Astrocyte (in vitro differentiated cells and primary cell): ENCODE measurements around the gene URM1. TPM values are rescaled to one million over a fixed set of nuclear protein-coding genes. Genes with fewer than 3 reads are reported as not detected.

Experiments
- DNase-seq: peaks from one replicate; pipeline ENCODE4 v3.0.0-alpha.2; 2010; ENCODE audit warnings: low read depth
- FAIRE-seq: peaks from 2 replicates; lab custom pipeline; 2011; peaks lifted over from hg19 to GRCh38; lab: Jason Lieb, UNC
- H2AFZ ChIP-seq: 2 replicates; pipeline ENCODE4 v1.6.0; 2012; ENCODE audit warnings: low read depth, low read length, inconsistent platforms
- H3K27ac ChIP-seq: 2 replicates; pipeline ENCODE4 v1.5.1; 2011; ENCODE audit warnings: low read depth, low read length, inconsistent platforms
- H3K27me3 ChIP-seq: 2 replicates; pipeline ENCODE4 v1.6.0; 2011; ENCODE audit warnings: low read length, inconsistent platforms; ENCODE audit not compliant: insufficient read depth
- H3K36me3 ChIP-seq: 2 replicates; pipeline ENCODE4 v1.5.1; 2011; ENCODE audit warnings: low read length, inconsistent platforms; ENCODE audit not compliant: insufficient read depth
- H3K4me1 ChIP-seq: 2 replicates; pipeline ENCODE4 v1.5.1; 2011; ENCODE audit warnings: low read length, inconsistent platforms; ENCODE audit not compliant: insufficient read depth
- H3K4me2 ChIP-seq: 2 replicates; pipeline ENCODE4 v1.6.0; 2012; ENCODE audit warnings: low read length, inconsistent platforms
- H3K4me3 ChIP-seq: 2 replicates; pipeline ENCODE4 v1.5.1; 2011; ENCODE audit warnings: low read depth, mild to moderate bottlenecking, low read length, inconsistent platforms; ENCODE audit not compliant: insufficient read depth
- H3K79me2 ChIP-seq: 2 replicates; pipeline ENCODE4 v1.6.0; 2012; ENCODE audit warnings: mild to moderate bottlenecking, low read length, inconsistent platforms; ENCODE audit not compliant: insufficient read depth
- H3K9ac ChIP-seq: 2 replicates; pipeline ENCODE4 v1.6.0; 2012; ENCODE audit warnings: mild to moderate bottlenecking, low read length, inconsistent platforms
- H3K9me3 ChIP-seq: 2 replicates; pipeline ENCODE4 v1.5.1; 2012; ENCODE audit warnings: low read depth, mild to moderate bottlenecking, low read length, inconsistent platforms; ENCODE audit not compliant: insufficient read depth
- H4K20me1 ChIP-seq: 2 replicates; pipeline ENCODE4 v1.6.0; 2012; ENCODE audit warnings: low read length, inconsistent platforms; ENCODE audit not compliant: insufficient read depth
- H3K27ac Mint-ChIP-seq: one replicate; pipeline ENCODE4 v1.8.0; 2021; ENCODE audit warnings: mild to moderate bottlenecking, mixed read lengths; ENCODE audit not compliant: unreplicated experiment
- H3K27me3 Mint-ChIP-seq: one replicate; pipeline ENCODE4 v1.8.0; 2021; ENCODE audit warnings: low read depth, mixed read lengths; ENCODE audit not compliant: unreplicated experiment
- H3K36me3 Mint-ChIP-seq: one replicate; pipeline ENCODE4 v1.8.0; 2021; ENCODE audit warnings: low read depth, mixed read lengths; ENCODE audit not compliant: unreplicated experiment
- H3K4me1 Mint-ChIP-seq: one replicate; pipeline ENCODE4 v1.8.0; 2021; ENCODE audit warnings: low read depth, mixed read lengths; ENCODE audit not compliant: unreplicated experiment
- H3K4me3 Mint-ChIP-seq: one replicate; pipeline ENCODE4 v1.8.0; 2021; ENCODE audit warnings: mild to moderate bottlenecking, moderate library complexity, mixed read lengths; ENCODE audit not compliant: unreplicated experiment
- H3K9me3 Mint-ChIP-seq: one replicate; pipeline ENCODE4 v1.8.0; 2021; ENCODE audit warnings: mild to moderate bottlenecking, mixed read lengths; ENCODE audit not compliant: unreplicated experiment
- EZH2 ChIP-seq: IDR thresholded peaks from 2 replicates; pipeline ENCODE4 v1.6.1; 2012; ENCODE audit warnings: mild to moderate bottlenecking, low read length, inconsistent platforms; ENCODE audit not compliant: insufficient read depth
- total RNA-seq: library from RNA; stranded (reverse); gene quantifications from 2 replicates; pipeline ENCODE4 v1.2.1, GENCODE V29; 2021
- TF ChIP-seq, protein P1 (sequence below): IDR thresholded peaks from 2 replicates; pipeline ENCODE4 v1.5.1; 2011; ENCODE audit warnings: low read depth, mild to moderate bottlenecking, inconsistent platforms, low read length, moderate library complexity; ENCODE audit not compliant: insufficient read depth

URM1 gene
- total RNA-seq, 1 donor from 2014 or later, result 50.7 TPM

GRCh38 chr9:128374221-128374675 is 3.1 kb downstream of the URM1 start:
- Histone ChIP-seq H3K9me3 (no peaks in the 10 kb centered on the region), H3K9ac (no peak overlapping the region), H4K20me1 (peaks cover 33% of the 10 kb centered on the region), H3K27ac (no peak overlapping the region), H3K4me1 (peaks cover 12% of the 10 kb centered on the region), H3K36me3 (no peaks in the 10 kb centered on the region), H3K27me3 (no peaks in the 10 kb centered on the region), H2AFZ (no peak overlapping the region), H3K79me2 (peaks cover 60% of the 10 kb centered on the region), H3K4me3 (no peak overlapping the region), H3K4me2 (no peak overlapping the region)
- TF ChIP-seq, protein P1, sequence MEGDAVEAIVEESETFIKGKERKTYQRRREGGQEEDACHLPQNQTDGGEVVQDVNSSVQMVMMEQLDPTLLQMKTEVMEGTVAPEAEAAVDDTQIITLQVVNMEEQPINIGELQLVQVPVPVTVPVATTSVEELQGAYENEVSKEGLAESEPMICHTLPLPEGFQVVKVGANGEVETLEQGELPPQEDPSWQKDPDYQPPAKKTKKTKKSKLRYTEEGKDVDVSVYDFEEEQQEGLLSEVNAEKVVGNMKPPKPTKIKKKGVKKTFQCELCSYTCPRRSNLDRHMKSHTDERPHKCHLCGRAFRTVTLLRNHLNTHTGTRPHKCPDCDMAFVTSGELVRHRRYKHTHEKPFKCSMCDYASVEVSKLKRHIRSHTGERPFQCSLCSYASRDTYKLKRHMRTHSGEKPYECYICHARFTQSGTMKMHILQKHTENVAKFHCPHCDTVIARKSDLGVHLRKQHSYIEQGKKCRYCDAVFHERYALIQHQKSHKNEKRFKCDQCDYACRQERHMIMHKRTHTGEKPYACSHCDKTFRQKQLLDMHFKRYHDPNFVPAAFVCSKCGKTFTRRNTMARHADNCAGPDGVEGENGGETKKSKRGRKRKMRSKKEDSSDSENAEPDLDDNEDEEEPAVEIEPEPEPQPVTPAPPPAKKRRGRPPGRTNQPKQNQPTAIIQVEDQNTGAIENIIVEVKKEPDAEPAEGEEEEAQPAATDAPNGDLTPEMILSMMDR, result no peak
- no peak for TF ChIP-seq EZH2
- no peak overlapping the region for H3K4me3 Mint-ChIP-seq
- no peak for DNase-seq
- no peak overlapping the region for H3K27ac Mint-ChIP-seq
- peaks cover 29% of the 10 kb centered on the region for H3K4me1 Mint-ChIP-seq
- H3K9me3 Mint-ChIP-seq, result no peaks in the 10 kb centered on the region
- H3K36me3 Mint-ChIP-seq, result peaks cover 5% of the 10 kb centered on the region
- no peak for FAIRE-seq
- no peaks in the 10 kb centered on the region for H3K27me3 Mint-ChIP-seq

- H3K27ac Mint-ChIP-seq, result no peak overlapping the region
- Histone ChIP-seq H3K4me2 (no peak overlapping the region), H3K4me3 (no peak overlapping the region), H2AFZ (no peak overlapping the region), H3K9ac (no peak overlapping the region), H3K27ac (no peak overlapping the region), H3K36me3 (no peaks in the 10 kb centered on the region), H3K9me3 (no peaks in the 10 kb centered on the region), H4K20me1 (peaks cover 33% of the 10 kb centered on the region), H3K79me2 (peaks cover 56% of the 10 kb centered on the region), H3K4me1 (peaks cover 12% of the 10 kb centered on the region), H3K27me3 (no peaks in the 10 kb centered on the region)
- no peaks in the 10 kb centered on the region for H3K9me3 Mint-ChIP-seq
- FAIRE-seq (no peak), DNase-seq (no peak)
- H3K27me3 Mint-ChIP-seq, result no peaks in the 10 kb centered on the region
- peaks cover 5% of the 10 kb centered on the region for H3K36me3 Mint-ChIP-seq
- peaks cover 24% of the 10 kb centered on the region for H3K4me1 Mint-ChIP-seq
- no peak overlapping the region for H3K4me3 Mint-ChIP-seq
- TF ChIP-seq, protein P1, result no peak
- no peak for TF ChIP-seq EZH2
These were observed 4.7 kb downstream of the URM1 start for GRCh38 chr9:128375865-128376264.

GRCh38 chr9:128382261-128382660 is 11.1 kb downstream of the URM1 start:
- no peak overlapping the region for H3K27ac ChIP-seq
- no peak overlapping the region for H3K4me2 ChIP-seq
- no peaks in the 10 kb centered on the region for H3K4me1 Mint-ChIP-seq

More at GRCh38 chr9:128382261-128382660, 11.1 kb downstream of the URM1 start:
- TF ChIP-seq EZH2, result no peak
- TF ChIP-seq, protein P1, result no peak
- Histone ChIP-seq H3K79me2 (peaks cover 5% of the 10 kb centered on the region), H3K9ac (no peak overlapping the region), H3K4me1 (peaks cover 3% of the 10 kb centered on the region), H3K27me3 (no peaks in the 10 kb centered on the region), H3K9me3 (no peaks in the 10 kb centered on the region), H3K4me3 (no peak overlapping the region), H2AFZ (no peak overlapping the region), H4K20me1 (peaks cover 59% of the 10 kb centered on the region), H3K36me3 (no peaks in the 10 kb centered on the region)
- Mint-ChIP-seq H3K27me3 (no peaks in the 10 kb centered on the region), H3K4me3 (no peak overlapping the region), H3K27ac (no peak overlapping the region), H3K9me3 (no peaks in the 10 kb centered on the region), H3K36me3 (peaks cover 13% of the 10 kb centered on the region)
- FAIRE-seq (no peak), DNase-seq (no peak)
